Placental pericyte (primary cell): Measurements from ENCODE around the gene TUBB. TPM values are rescaled to one million over a fixed set of nuclear protein-coding genes. Genes with fewer than 3 reads are reported as not detected.

Experiments
- small RNA-seq: library from RNA; depleted of rRNA; stranded (forward); fragments of <200 nt; gene quantifications from one replicate; pipeline ENCODE3, GENCODE V24; 2012; ENCODE audit warnings: low replicate concordance
- total RNA-seq: library from RNA; depleted of rRNA; stranded (reverse); fragments of >200 nt; gene quantifications from 2 replicates; pipeline ENCODE4 v1.2.3, GENCODE V29; 2012

TUBB gene
- total RNA-seq = 380 and 1,475 TPM in 2 replicates

DNA sequence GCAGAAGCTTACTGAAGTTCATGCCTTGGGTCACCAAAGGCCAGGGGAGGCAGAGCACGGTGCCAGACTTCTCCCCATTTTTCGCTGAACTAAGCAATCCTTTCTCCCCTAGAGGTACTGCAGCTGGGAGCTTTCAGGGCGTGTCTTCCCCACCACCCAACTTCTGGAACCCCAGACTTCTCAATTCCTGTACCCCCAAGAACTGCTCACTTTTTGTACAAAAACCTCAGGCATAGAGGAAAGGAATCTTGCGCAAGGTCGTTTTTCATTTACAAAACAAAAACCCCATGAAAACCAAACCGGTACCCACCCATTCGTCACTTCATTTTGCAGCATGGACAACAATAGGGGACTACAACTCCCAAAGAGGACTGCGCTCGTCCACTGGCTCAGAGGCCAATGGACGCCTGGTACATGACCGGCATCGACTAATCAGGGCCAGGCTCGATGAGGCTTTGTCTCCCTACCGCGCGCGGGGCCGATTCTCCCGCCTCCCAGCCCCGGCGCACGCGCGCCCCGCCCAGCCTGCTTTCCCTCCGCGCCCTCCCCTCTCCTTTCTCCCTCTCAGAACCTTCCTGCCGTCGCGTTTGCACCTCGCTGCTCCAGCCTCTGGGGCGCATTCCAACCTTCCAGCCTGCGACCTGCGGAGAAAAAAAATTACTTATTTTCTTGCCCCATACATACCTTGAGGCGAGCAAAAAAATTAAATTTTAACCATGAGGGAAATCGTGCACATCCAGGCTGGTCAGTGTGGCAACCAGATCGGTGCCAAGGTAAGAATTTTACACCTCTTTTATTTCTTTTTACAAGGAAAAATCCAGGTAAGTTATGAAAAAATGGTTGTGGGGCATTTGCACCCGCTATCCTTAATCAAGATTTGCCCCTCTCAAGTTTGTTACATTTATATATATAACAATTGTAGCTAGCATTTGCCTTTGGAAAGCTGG, at the start of gene TUBB:
Gene TUBB, plus strand, starts transcription at position 562 of the 947 bp plus-strand sequence. Its CDS starts 155 bp downstream, at position 717.

DNA sequence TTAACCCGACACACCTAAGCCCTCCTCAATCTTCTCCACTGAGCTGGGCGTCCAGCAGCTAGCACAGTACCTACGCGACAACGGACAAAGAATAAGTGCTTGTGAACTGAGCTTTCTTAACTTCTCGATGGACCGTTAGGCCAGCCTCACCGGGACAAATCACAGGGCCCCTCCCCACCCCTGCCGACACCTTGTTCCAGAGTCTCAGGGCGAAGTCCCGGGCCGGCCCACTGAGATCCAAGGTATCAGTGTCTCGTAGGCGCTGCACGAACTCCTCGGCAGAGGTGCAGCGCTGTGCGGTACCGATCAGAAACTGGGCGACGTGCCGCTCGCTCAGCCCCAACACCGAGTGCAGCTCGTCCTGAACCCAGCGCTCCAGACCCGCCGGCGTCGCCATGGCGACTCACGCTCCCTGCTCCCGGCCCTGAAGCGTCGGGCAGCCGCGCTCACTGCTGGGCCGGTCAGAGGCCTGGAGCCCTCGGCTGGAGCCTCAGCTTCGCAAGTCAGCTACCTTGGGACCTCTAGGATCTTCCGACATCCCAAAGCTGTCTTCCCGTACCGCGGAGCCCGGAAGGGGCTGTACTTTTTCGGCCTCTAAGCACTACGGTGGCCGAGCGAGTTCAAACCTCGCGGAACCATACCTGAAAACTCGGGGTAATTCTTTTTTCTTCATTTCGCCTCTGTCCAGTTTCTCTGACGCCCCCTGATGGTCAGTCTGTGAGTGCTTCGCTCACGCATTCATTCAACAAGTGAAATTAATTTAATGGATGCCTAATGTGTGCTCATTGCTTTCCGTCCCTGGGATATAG, 47.5 kb upstream of the TUBB start, which contains the start of gene DHX16:
Gene DHX16, minus strand, starts transcription at position 562 of the 809 bp plus-strand sequence. Its CDS starts 165 bp downstream, at position 397.

DNA sequence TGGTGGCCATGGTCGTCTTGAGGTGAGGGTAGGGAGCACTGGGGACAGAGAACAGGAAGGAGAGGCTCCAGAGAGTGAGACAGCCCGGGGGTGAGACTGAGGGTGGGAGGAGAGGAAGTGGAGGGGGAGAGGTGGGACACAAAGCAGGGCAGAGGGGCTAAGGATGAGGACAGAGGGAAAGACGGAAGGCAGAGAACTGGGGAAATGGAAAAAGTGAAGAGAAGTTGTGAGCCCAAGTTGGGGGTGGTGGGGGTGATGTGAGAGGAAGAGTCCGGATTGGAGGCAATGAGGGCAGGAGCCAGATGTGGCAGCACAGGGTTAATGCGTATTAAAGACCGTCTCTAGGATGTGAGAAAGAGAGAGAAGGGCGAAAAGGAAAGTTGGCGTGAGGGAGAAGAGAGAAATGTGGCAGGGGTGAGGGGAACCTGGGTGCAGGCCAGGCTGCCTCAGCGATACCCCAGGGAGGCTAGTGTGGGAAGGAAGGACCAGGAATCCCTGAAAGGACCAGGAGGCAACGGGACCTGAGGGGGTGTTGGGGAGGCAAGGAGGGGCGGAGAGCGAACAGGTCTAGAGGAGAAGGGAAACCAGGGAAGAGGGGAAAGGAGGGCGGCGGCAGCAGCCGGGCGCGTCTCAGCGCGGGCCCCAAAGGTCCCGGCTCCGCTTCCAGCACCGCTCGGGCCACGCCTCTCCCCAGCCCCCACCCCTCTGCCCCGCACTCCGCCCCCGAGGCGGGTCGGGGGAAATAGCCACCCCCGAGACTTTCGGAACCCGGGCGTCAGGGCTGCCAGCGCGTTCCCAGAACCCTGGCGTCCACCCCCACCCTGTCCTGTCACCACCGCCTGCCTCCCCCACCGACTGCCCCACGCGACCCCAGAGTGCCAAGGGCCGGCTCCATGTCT, 33.9 kb upstream of the TUBB start, which contains the start of gene PPP1R18:
Gene PPP1R18, minus strand, starts transcription at position 637 of the 899 bp plus-strand sequence. Its CDS starts 627 bp downstream, at position 10.

DNA sequence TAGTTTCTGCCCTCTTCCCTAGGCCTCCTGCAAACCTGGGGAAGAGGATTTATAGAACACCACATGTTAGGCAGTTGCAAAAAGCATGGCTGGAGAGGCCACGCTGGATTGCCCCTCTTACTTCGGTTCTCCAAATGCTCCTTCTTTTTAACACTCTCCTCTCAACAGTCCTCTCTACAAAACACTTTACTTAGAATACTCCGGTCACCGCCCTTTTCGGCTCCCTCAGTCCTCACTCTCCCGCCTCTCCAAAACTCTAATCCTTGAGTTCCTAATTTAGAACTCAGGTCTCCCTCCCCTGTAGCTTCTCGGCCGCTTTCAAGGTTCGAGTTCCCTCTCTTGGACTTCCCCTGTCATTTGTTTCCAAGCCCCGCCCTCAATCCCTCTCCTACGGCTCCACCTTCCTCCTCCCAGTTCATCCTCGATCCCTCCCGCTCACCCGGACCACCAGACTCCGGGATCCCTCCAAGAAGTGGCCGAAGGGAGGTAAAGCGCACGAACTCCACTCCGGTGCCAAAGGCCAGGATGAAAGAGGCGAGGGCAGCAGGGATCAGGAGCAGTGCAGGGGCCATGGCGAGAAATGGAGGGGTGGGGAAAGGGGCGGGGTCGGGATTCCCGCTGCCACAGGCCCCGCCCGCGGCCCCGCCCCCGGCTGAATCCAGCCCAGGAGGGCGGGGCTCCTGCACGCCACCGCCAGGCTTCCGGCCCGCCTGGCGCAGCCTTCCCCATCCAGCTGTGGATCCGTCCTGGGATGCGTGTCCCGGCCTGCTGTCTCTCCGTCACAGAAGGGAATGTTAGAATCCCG, 29.5 kb upstream of the TUBB start, which contains the start of gene NRM:
Gene NRM, minus strand, starts transcription at position 582 of the 805 bp plus-strand sequence. Its CDS starts 10 bp downstream, at position 572.

DNA sequence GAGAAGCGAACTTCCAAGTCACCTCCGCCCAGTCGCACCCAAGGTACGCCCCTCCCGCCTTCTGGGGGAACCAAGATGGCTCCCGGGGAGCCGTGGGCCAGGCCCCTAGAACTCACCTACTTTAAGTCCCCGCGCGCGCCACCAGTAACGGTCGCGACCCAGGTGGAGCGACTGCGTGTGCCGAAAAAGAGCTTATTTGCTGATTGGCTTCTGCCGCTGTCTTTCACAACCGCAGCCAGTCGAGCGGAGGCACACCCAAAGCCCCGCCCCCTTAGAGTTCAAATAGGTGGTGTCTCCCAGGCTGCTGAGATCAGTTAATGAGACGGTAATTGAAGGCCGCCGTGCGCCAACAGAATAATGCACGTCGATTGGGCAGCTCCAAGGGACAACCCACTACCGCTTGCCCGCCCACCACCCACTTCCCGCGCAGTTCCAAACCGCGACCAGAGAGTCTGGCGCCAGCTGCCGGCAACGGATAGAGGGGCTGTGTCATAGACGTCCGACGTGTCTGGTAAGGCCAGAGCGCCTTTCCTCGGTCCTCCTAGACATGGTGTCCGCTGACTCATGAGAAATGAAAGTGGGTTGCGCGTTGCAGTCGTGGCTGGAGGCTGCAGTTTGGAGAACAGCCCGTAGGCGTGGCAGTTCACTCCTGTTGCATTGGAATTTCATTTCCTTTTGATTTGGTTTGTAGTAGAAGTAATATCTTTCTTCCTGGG, 2.9 kb upstream of the TUBB start, which contains the start of gene MDC1:
Gene MDC1, minus strand, starts transcription at position 153 of the 716 bp plus-strand sequence. CDS start 2,106 bp downstream, outside the sequence.

DNA sequence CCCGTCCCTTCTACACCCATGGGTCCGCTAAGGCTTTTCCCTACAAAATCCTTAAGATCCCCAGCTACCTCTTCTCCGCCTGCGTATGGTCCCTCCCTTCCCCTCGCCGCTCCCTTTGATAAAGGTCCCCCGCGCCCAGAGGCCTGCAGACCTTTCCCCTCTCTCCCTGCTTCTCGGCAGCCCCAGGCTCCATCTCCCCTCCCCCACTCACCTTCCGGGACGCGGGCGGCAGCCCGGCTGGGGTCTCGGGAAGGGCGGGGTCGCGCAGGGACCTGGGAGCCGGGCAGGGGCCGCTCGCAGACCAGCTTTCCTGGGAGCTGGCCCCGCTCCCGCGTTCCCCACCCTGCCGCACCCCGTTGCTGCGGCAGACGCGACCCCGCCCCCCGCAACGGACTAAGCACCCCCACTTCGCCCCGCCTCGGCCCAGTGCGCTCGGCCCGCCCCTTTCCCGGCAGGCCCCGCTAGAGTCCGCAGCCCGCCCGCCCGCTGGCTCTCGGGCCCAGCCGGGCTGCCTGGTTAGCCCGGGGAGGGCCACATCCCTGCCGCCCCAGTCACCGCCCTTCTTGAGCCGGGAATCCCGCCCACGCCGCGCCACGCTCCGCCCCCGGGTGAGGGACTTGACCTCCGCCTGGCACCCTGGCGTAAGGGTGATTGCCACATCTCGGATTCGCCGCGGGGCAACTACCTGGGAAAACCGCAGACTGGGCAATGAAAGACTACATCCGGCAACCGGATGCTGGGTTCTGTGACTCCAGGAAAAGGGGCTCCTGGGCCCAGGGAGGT, 22.4 kb downstream of the TUBB start, which contains the start of gene FLOT1:
Gene FLOT1, minus strand, starts transcription at position 372 of the 783 bp plus-strand sequence. CDS start 498 bp downstream, outside the sequence.

DNA sequence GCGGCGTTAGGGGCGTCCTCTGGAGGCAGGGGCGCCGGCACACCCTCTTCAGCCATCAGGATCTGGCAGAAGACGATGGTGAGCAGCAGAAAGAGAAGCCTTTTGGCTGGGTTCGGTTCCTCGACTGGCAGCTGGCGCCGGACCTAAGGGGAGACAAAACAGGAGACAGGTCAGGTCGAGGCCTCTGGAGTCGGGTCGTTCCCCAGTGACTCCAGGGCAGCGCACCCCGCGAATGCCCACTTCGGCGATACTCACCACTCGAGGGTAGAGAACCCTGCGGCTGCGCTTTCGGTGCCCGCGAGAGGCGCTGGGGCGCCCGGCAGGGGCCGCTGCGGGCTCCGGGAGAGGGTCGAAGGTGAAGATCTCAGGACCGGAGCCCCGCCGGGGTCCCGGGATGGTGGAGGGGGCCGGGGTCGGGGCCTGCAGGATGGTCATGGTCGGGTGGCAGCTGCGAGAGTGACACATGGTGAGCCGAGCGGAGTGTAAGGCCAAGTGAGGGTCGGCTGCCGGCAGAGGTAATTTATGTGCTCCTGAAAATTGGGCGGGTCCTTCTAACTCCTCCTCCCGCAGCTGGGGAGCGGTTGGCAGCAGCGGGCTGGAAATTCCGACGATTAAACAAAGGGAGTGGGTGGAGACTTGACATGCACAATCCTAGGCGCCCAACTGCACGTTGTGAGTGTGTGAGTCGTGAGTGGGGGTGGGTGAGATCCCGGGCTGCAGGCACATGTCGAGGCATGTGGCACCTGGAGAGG, 24.1 kb downstream of the TUBB start, which contains the start of gene IER3:
Gene IER3, minus strand, starts transcription at position 494 of the 752 bp plus-strand sequence. Its CDS starts 29 bp downstream, at position 465.

Small RNAs within 50 kb of the gene (small RNA-seq; reads per million reads assigned to genes)
- not detected for gene RF00019
- gene RN7SL353P = not detected

Other genes starting within 250 kb of the TUBB start
- gene HLA-E, start 230.8 kb upstream of the TUBB start, total RNA-seq = 175 and 411 TPM in 2 replicates
- gene GNL1, start 163.9 kb upstream of the TUBB start, total RNA-seq = 34.6 and 53.1 TPM in 2 replicates
- gene PRR3, start 163.1 kb upstream of the TUBB start, total RNA-seq = 7.9 and 11.3 TPM in 2 replicates
- 53.1 and 54.5 TPM in 2 replicates for gene ABCF1, start 148.9 kb upstream of the TUBB start, total RNA-seq
- 40.9 and 53.4 TPM in 2 replicates for gene PPP1R10, start 103.1 kb upstream of the TUBB start, total RNA-seq
- gene MRPS18B, start 102.5 kb upstream of the TUBB start, total RNA-seq = 70.5 and 88.8 TPM in 2 replicates
- 5.4 and 7.2 TPM in 2 replicates for gene ATAT1, start 93.5 kb upstream of the TUBB start, total RNA-seq
- 3.3 and 4.0 TPM in 2 replicates for gene C6orf136, start 73.2 kb upstream of the TUBB start, total RNA-seq
- 36.5 and 48.4 TPM in 2 replicates for gene DHX16, start 47.3 kb upstream of the TUBB start, total RNA-seq
- 95.6 and 121 TPM in 2 replicates for gene PPP1R18, start 33.7 kb upstream of the TUBB start, total RNA-seq
- gene NRM, start 29.4 kb upstream of the TUBB start, total RNA-seq = 2.2 and 7.3 TPM in 2 replicates
- 4.4 and 14.3 TPM in 2 replicates for gene MDC1, start 3.1 kb upstream of the TUBB start, total RNA-seq
- 107 and 112 TPM in 2 replicates for gene FLOT1, start 22.3 kb downstream of the TUBB start, total RNA-seq
- 256 and 325 TPM in 2 replicates for gene IER3, start 24.2 kb downstream of the TUBB start, total RNA-seq
- 15.9 and 36.5 TPM in 2 replicates for gene DDR1, start 164.2 kb downstream of the TUBB start, total RNA-seq
- gene GTF2H4, start 187.9 kb downstream of the TUBB start, total RNA-seq = 9.4 and 17.6 TPM in 2 replicates
- 24.8 and 28.4 TPM in 2 replicates for gene VARS2, start 193.9 kb downstream of the TUBB start, total RNA-seq
- gene SFTA2, start 211.8 kb downstream of the TUBB start, total RNA-seq = not detected in 2 replicates
- gene MUCL3, start 220.6 kb downstream of the TUBB start, total RNA-seq = not detected in 2 replicates